ENCODE results near the gene BRSK2. TPM values are rescaled to one million over a fixed set of nuclear protein-coding genes. Genes with fewer than 3 reads are reported as not detected.

Gene BRSK2
- total and polyA plus RNA-seq, 4 donors = 14.1 to 106 (median 56.8) TPM

- H3K36me3 ChIP-seq (ENCODE audit: control insufficient read depth, insufficient read depth, low read length) = peaks cover 61% of the 10 kb centered on the region
- H3K4me3 ChIP-seq (ENCODE audit: low read depth, low read length) = no peak overlapping the region
- H3K27ac ChIP-seq (ENCODE audit: low read depth, low read length) = peak overlapping the region; percentile 93
- peaks cover 3% of the 10 kb centered on the region for H3K27me3 ChIP-seq (ENCODE audit: control insufficient read depth, insufficient read depth, low read length)
- no peaks in the 10 kb centered on the region for H3K9me3 ChIP-seq (ENCODE audit: control insufficient read depth, insufficient read depth, low read length)
- H3K4me1 ChIP-seq (ENCODE audit: control insufficient read depth, insufficient read depth, low read length) = peaks cover 85% of the 10 kb centered on the region
- DNase-seq (ENCODE audit: low read depth in 4 of 6, low spot score in 6 of 6) = no peak
- WGBS (ENCODE audit: insufficient coverage) = 87% methylated on average over 29 of the region's 29 CpGs
Observed at GRCh38 chr11:1394936-1395772, 5.4 kb downstream of the BRSK2 start.

GRCh38 chr11:1395773-1396374 lies 6.1 kb downstream of the BRSK2 start:
- no peak for DNase-seq (ENCODE audit: low read depth in 4 of 6, low spot score in 6 of 6)
- Histone ChIP-seq H3K27ac (ENCODE audit: low read depth, low read length) (peak overlapping the region; percentile 93), H3K36me3 (ENCODE audit: control insufficient read depth, insufficient read depth, low read length) (peaks cover 66% of the 10 kb centered on the region), H3K4me1 (ENCODE audit: control insufficient read depth, insufficient read depth, low read length) (peaks cover 91% of the 10 kb centered on the region), H3K4me3 (ENCODE audit: low read depth, low read length) (no peak overlapping the region), H3K9me3 (ENCODE audit: control insufficient read depth, insufficient read depth, low read length) (no peaks in the 10 kb centered on the region), H3K27me3 (ENCODE audit: control insufficient read depth, insufficient read depth, low read length) (peaks cover 3% of the 10 kb centered on the region)
- WGBS (ENCODE audit: insufficient coverage) = 65% methylated on average over 13 of the region's 19 CpGs

GRCh38 chr11:1396375-1396841 lies 6.7 kb downstream of the BRSK2 start:
- H3K36me3 ChIP-seq (ENCODE audit: control insufficient read depth, insufficient read depth, low read length) = peaks cover 69% of the 10 kb centered on the region
- no peak overlapping the region for H3K4me3 ChIP-seq (ENCODE audit: low read depth, low read length)
- H3K27me3 ChIP-seq (ENCODE audit: control insufficient read depth, insufficient read depth, low read length) = peaks cover under 1% of the 10 kb centered on the region
- DNase-seq (ENCODE audit: low read depth in 4 of 6, low spot score in 6 of 6) = no peak
- H3K27ac ChIP-seq (ENCODE audit: low read depth, low read length) = peak overlapping the region; percentile 93
- peaks cover 91% of the 10 kb centered on the region for H3K4me1 ChIP-seq (ENCODE audit: control insufficient read depth, insufficient read depth, low read length)
- WGBS (ENCODE audit: insufficient coverage) = 87% methylated on average over 20 of the region's 20 CpGs
- H3K9me3 ChIP-seq (ENCODE audit: control insufficient read depth, insufficient read depth, low read length) = no peaks in the 10 kb centered on the region

- DNase-seq (ENCODE audit: low read depth in 4 of 6, low spot score in 6 of 6) = peak in 2 of 6 donors; percentile 75 to 89
- Histone ChIP-seq H3K4me3 (ENCODE audit: low read depth, low read length) (no peak overlapping the region), H3K4me1 (ENCODE audit: control insufficient read depth, insufficient read depth, low read length) (peaks cover 91% of the 10 kb centered on the region), H3K9me3 (ENCODE audit: control insufficient read depth, insufficient read depth, low read length) (no peaks in the 10 kb centered on the region), H3K36me3 (ENCODE audit: control insufficient read depth, insufficient read depth, low read length) (peaks cover 71% of the 10 kb centered on the region), H3K27ac (ENCODE audit: low read depth, low read length) (peak overlapping the region; percentile 93), H3K27me3 (ENCODE audit: control insufficient read depth, insufficient read depth, low read length) (no peaks in the 10 kb centered on the region)
- WGBS (ENCODE audit: insufficient coverage) = 30% methylated on average over 19 of the region's 19 CpGs
Observed at GRCh38 chr11:1397146-1397861, 7.6 kb downstream of the BRSK2 start.

GRCh38 chr11:1397862-1398527 lies 8.3 kb downstream of the BRSK2 start:
- Histone ChIP-seq H3K27ac (ENCODE audit: low read depth, low read length) (peak overlapping the region; percentile 93), H3K36me3 (ENCODE audit: control insufficient read depth, insufficient read depth, low read length) (peaks cover 71% of the 10 kb centered on the region), H3K27me3 (ENCODE audit: control insufficient read depth, insufficient read depth, low read length) (no peaks in the 10 kb centered on the region), H3K4me1 (ENCODE audit: control insufficient read depth, insufficient read depth, low read length) (peaks cover 91% of the 10 kb centered on the region), H3K4me3 (ENCODE audit: low read depth, low read length) (no peak overlapping the region), H3K9me3 (ENCODE audit: control insufficient read depth, insufficient read depth, low read length) (no peaks in the 10 kb centered on the region)
- WGBS (ENCODE audit: insufficient coverage) = 79% methylated on average over 21 of the region's 22 CpGs
- no peak for DNase-seq (ENCODE audit: low read depth in 4 of 6, low spot score in 6 of 6)

- Histone ChIP-seq H3K36me3 (ENCODE audit: control insufficient read depth, insufficient read depth, low read length) (peaks cover 72% of the 10 kb centered on the region), H3K27ac (ENCODE audit: low read depth, low read length) (peak overlapping the region; percentile 93), H3K4me3 (ENCODE audit: low read depth, low read length) (no peak overlapping the region), H3K9me3 (ENCODE audit: control insufficient read depth, insufficient read depth, low read length) (no peaks in the 10 kb centered on the region), H3K27me3 (ENCODE audit: control insufficient read depth, insufficient read depth, low read length) (no peaks in the 10 kb centered on the region), H3K4me1 (ENCODE audit: control insufficient read depth, insufficient read depth, low read length) (peaks cover 91% of the 10 kb centered on the region)
- 71% methylated on average over 18 of the region's 23 CpGs for WGBS (ENCODE audit: insufficient coverage)
- no peak for DNase-seq (ENCODE audit: low read depth in 4 of 6, low spot score in 6 of 6)
Observed at GRCh38 chr11:1398528-1399235, 8.9 kb downstream of the BRSK2 start.

- Histone ChIP-seq H3K4me1 (ENCODE audit: control insufficient read depth, insufficient read depth, low read length) (peaks cover 99% of the 10 kb centered on the region), H3K27ac (ENCODE audit: low read depth, low read length) (peak overlapping the region; percentile 44), H3K9me3 (ENCODE audit: control insufficient read depth, insufficient read depth, low read length) (no peaks in the 10 kb centered on the region), H3K36me3 (ENCODE audit: control insufficient read depth, insufficient read depth, low read length) (peaks cover 82% of the 10 kb centered on the region), H3K4me3 (ENCODE audit: low read depth, low read length) (no peak overlapping the region), H3K27me3 (ENCODE audit: control insufficient read depth, insufficient read depth, low read length) (no peaks in the 10 kb centered on the region)
- DNase-seq (ENCODE audit: low read depth in 4 of 6, low spot score in 6 of 6) = peak in 2 of 6 donors; percentile 56 to 90
- WGBS (ENCODE audit: insufficient coverage) = 36% methylated on average over 28 of the region's 34 CpGs
Observed at GRCh38 chr11:1399386-1400316, 9.9 kb downstream of the BRSK2 start.

- no peaks in the 10 kb centered on the region for H3K27me3 ChIP-seq (ENCODE audit: control insufficient read depth, insufficient read depth, low read length)
- 63% methylated on average over 27 of the region's 30 CpGs for WGBS (ENCODE audit: insufficient coverage)
- H3K4me1 ChIP-seq (ENCODE audit: control insufficient read depth, insufficient read depth, low read length) = peaks cover 100% of the 10 kb centered on the region
Observed at GRCh38 chr11:1400317-1401170, 10.8 kb downstream of the BRSK2 start.

More at GRCh38 chr11:1400317-1401170, 10.8 kb downstream of the BRSK2 start:
- DNase-seq (ENCODE audit: low read depth in 4 of 6, low spot score in 6 of 6) = no peak
- Histone ChIP-seq H3K4me3 (ENCODE audit: low read depth, low read length) (no peak overlapping the region), H3K9me3 (ENCODE audit: control insufficient read depth, insufficient read depth, low read length) (no peaks in the 10 kb centered on the region), H3K36me3 (ENCODE audit: control insufficient read depth, insufficient read depth, low read length) (peaks cover 85% of the 10 kb centered on the region), H3K27ac (ENCODE audit: low read depth, low read length) (no peak overlapping the region)
